ENCODE measurements around the gene DNAJB1. TPM values are rescaled to one million over a fixed set of nuclear protein-coding genes. Genes with fewer than 3 reads are reported as not detected.

The DNAJB1 gene
- total and polyA plus RNA-seq, 2 of the 13 experiments (the other 11 are each of a cell fraction or from before 2014, with no cell fraction given), result 87.5 to 97.3 TPM

DNA sequence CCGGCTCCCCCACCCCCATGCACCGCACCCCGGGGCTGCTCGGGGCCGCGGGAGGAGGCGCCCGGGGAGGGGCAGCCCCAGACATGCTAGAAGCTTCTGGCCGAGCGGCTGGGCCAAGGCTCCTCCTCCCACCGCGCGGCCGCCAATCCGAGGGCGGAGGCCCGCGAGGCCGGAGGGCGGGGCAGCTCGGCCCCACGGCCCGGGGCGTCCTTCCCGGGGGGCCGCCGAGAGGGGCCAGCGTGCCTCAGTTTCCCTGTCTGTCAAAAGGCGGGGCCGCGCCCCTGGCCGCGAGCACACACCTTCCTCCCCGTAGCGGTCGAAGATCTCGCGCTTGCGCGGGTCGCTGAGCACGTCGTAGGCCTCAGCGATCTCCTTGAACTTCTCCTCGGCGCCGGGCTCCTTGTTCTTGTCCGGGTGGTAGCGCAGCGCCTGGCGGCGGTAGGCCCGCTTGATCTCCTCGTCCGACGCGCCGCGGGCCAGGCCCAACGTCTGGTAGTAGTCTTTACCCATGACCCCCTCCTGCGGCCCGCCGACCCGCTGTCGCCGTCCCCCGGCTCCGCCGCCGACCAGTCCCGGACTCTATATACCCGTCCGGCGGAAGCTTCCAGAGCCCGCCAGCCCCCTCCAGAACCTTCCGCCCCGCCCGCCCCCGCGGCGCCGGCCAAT lies at the start of gene DNAJB1 (continued):
- no peak for TF ChIP-seq ZNF724P (CRISPR knock-in tag; IDR thresholded peaks at IDR 0.05; ENCODE audit: borderline replicate concordance)
- TF ChIP-seq ZNF747 (CRISPR knock-in tag; IDR thresholded peaks at IDR 0.05; ENCODE audit: borderline replicate concordance), result peak; percentile 62
- no peak for TF ChIP-seq KDM6A (CRISPR knock-in tag; IDR thresholded peaks at IDR 0.05; ENCODE audit: low read depth)
- TF ChIP-seq SMARCE1 (IDR thresholded peaks at IDR 0.05; ENCODE audit: borderline replicate concordance), result no peak
- no peak for TF ChIP-seq ZNF570 (CRISPR knock-in tag; IDR thresholded peaks at IDR 0.05; ENCODE audit: borderline replicate concordance)
- TF ChIP-seq CREB1 (IDR thresholded peaks at IDR 0.05), result no peak
- no peak for TF ChIP-seq CREB1 (CRISPR knock-in tag; IDR thresholded peaks at IDR 0.05)
- peak; percentile 39; the same call in 1 of the 2 replicates for TF ChIP-seq ZNF546 (CRISPR knock-in tag; conservative IDR thresholded peaks at IDR 0.05)
- TF ChIP-seq, protein P1, sequence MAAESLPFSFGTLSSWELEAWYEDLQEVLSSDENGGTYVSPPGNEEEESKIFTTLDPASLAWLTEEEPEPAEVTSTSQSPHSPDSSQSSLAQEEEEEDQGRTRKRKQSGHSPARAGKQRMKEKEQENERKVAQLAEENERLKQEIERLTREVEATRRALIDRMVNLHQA (CRISPR knock-in tag; IDR thresholded peaks at IDR 0.05), result no peak
- TF ChIP-seq NFIC (IDR thresholded peaks at IDR 0.05; ENCODE audit: low read length), result no peak
- no peak for TF ChIP-seq ZNF629 (CRISPR knock-in tag; conservative IDR thresholded peaks at IDR 0.05)
- peak; percentile 38; the same call in 1 of the 2 replicates for TF ChIP-seq MED1 (CRISPR knock-in tag; IDR thresholded peaks at IDR 0.05)
- TF ChIP-seq HNRNPL (IDR thresholded peaks at IDR 0.05; ENCODE audit: low read depth, low read length), result no peak; the same call in 1 of the 2 replicates
- no peak for TF ChIP-seq ATM (IDR thresholded peaks at IDR 0.05; ENCODE audit: borderline replicate concordance)
- TF ChIP-seq SIN3B (IDR thresholded peaks at IDR 0.05; ENCODE audit: low read length), result peak; percentile 30
- no peak for TF ChIP-seq FOXK2 (IDR thresholded peaks at IDR 0.05)
- TF ChIP-seq ZFP36L2 (CRISPR knock-in tag; IDR thresholded peaks at IDR 0.05), result no peak
- TF ChIP-seq TGIF2 (CRISPR knock-in tag; IDR thresholded peaks at IDR 0.05), result no peak
- no peak for TF ChIP-seq ZNF101 (CRISPR knock-in tag; IDR thresholded peaks at IDR 0.05; ENCODE audit: borderline replicate concordance, low read depth)
- no peak for TF ChIP-seq CEBPB (IDR thresholded peaks at IDR 0.05; ENCODE audit: borderline replicate concordance, low read depth, low read length)
- peak; percentile 55; the same call in 1 of the 2 replicates for TF ChIP-seq PHF20 (CRISPR knock-in tag; IDR thresholded peaks at IDR 0.05)
- TF ChIP-seq RXRA (CRISPR knock-in tag; IDR thresholded peaks at IDR 0.05), result no peak; the same call in 1 of the 2 replicates
- TF ChIP-seq TAF15 (IDR thresholded peaks at IDR 0.05; ENCODE audit: low read depth, low read length, poor library complexity, severe bottlenecking), result no peak
- TF ChIP-seq ZNF484 (CRISPR knock-in tag; IDR thresholded peaks at IDR 0.05; ENCODE audit: borderline replicate concordance, low read depth), result no peak
- TF ChIP-seq ATF7-NPFF (CRISPR knock-in tag; IDR thresholded peaks at IDR 0.05; ENCODE audit: low read depth), result peak; percentile 68
- no peak for TF ChIP-seq ZKSCAN5 (CRISPR knock-in tag; IDR thresholded peaks at IDR 0.05)
- TF ChIP-seq, protein P2, sequence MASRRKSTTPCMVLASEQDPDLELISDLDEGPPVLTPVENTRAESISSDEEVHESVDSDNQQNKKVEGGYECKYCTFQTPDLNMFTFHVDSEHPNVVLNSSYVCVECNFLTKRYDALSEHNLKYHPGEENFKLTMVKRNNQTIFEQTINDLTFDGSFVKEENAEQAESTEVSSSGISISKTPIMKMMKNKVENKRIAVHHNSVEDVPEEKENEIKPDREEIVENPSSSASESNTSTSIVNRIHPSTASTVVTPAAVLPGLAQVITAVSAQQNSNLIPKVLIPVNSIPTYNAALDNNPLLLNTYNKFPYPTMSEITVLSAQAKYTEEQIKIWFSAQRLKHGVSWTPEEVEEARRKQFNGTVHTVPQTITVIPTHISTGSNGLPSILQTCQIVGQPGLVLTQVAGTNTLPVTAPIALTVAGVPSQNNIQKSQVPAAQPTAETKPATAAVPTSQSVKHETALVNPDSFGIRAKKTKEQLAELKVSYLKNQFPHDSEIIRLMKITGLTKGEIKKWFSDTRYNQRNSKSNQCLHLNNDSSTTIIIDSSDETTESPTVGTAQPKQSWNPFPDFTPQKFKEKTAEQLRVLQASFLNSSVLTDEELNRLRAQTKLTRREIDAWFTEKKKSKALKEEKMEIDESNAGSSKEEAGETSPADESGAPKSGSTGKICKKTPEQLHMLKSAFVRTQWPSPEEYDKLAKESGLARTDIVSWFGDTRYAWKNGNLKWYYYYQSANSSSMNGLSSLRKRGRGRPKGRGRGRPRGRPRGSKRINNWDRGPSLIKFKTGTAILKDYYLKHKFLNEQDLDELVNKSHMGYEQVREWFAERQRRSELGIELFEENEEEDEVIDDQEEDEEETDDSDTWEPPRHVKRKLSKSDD (CRISPR knock-in tag; IDR thresholded peaks at IDR 0.05; ENCODE audit: low read depth), result no peak
- TF ChIP-seq ZNF34 (CRISPR knock-in tag; IDR thresholded peaks at IDR 0.05; ENCODE audit: borderline replicate concordance), result no peak
- no peak for TF ChIP-seq NFE2L2 (IDR thresholded peaks at IDR 0.05; ENCODE audit: low read length)
- peak; percentile 66; the same call in 1 of the 2 replicates for TF ChIP-seq KAT8 (CRISPR knock-in tag; IDR thresholded peaks at IDR 0.05)
- TF ChIP-seq REXO4 (CRISPR knock-in tag; IDR thresholded peaks at IDR 0.05; ENCODE audit: borderline replicate concordance), result no peak
- TF ChIP-seq ZNF256 (CRISPR knock-in tag; conservative IDR thresholded peaks at IDR 0.05), result 0 out of 2 replicates have a peak, but pooled peaks have one; percentile 20
